OCI-LY1 (cell line): Measurements from ENCODE around the gene DBH.
A peak's percentile ranks its signal among the peaks of the same experiment; 100 is the strongest.

Source experiments
- H2AFZ ChIP-seq: fragments of 200-600 bp; sonication (generic), shearing (Covaris generic); 2 replicates; pipeline ENCODE4 v1.6.0; 2014; ENCODE audit warnings: antibody characterized with exemption, mild to moderate bottlenecking, low read length
- H3F3A ChIP-seq: fragments of 200-600 bp; sonication (generic), shearing (Covaris generic); 2 replicates; pipeline ENCODE4 v1.6.0; 2014; ENCODE audit warnings: mild to moderate bottlenecking, antibody characterized with exemption, low read length, moderate library complexity; ENCODE audit not compliant: insufficient read depth
- H3K27ac ChIP-seq: fragments of 200-600 bp; sonication (generic); 2 replicates; pipeline ENCODE4 v1.5.1; 2014; ENCODE audit warnings: low read length, mixed run types, mild to moderate bottlenecking, low read depth; ENCODE audit not compliant: poor library complexity, severe bottlenecking
- H3K27me3 ChIP-seq: fragments of 200-600 bp; sonication (generic); 2 replicates; pipeline ENCODE4 v1.6.0; 2014; ENCODE audit warnings: antibody characterized with exemption, mild to moderate bottlenecking, low read length, moderate library complexity; ENCODE audit not compliant: insufficient read depth
- H3K36me3 ChIP-seq: fragments of 200-600 bp; sonication (generic); 2 replicates; pipeline ENCODE4 v1.6.1; 2014; ENCODE audit warnings: mild to moderate bottlenecking, antibody characterized with exemption, low read length, moderate library complexity, mixed read lengths; ENCODE audit not compliant: insufficient read depth
- H3K4me1 ChIP-seq: fragments of 200-600 bp; sonication (generic); 2 replicates; pipeline ENCODE4 v1.5.1; 2014; ENCODE audit warnings: mild to moderate bottlenecking, low read length, moderate library complexity; ENCODE audit not compliant: insufficient read depth, severe bottlenecking
- H3K4me2 ChIP-seq: fragments of 200-600 bp; sonication (generic), shearing (Covaris generic); 2 replicates; pipeline ENCODE4 v1.6.1; 2014; ENCODE audit warnings: low read length
- H3K4me3 ChIP-seq: fragments of 200-600 bp; sonication (generic); 2 replicates; pipeline ENCODE4 v1.5.1; 2014; ENCODE audit warnings: low read length, low read depth, mild to moderate bottlenecking, mixed read lengths; ENCODE audit not compliant: poor library complexity, severe bottlenecking
- H3K79me2 ChIP-seq: fragments of 200-600 bp; shearing (Covaris generic); 2 replicates; pipeline ENCODE4 v1.6.1; 2016; ENCODE audit warnings: mixed run types, low read length, mixed read lengths; ENCODE audit not compliant: insufficient read depth
- H3K9ac ChIP-seq: fragments of 200-600 bp; sonication (generic), shearing (Covaris generic); 2 replicates; pipeline ENCODE4 v1.6.1; 2014; ENCODE audit warnings: mild to moderate bottlenecking, low read length, mixed read lengths
- H3K9me2 ChIP-seq: fragments of 200-600 bp; sonication (generic), shearing (Covaris generic); 2 replicates; pipeline ENCODE4 v1.6.1; 2014; ENCODE audit warnings: low read depth, mild to moderate bottlenecking, low read length, mixed read lengths
- H3K9me3 ChIP-seq: fragments of 200-600 bp; shearing (Covaris generic); 2 replicates; pipeline ENCODE4 v1.6.1; 2014; ENCODE audit warnings: low read length, mixed read lengths
- H4K20me1 ChIP-seq: fragments of 200-600 bp; sonication (generic), shearing (Covaris generic); 2 replicates; pipeline ENCODE4 v1.6.0; 2016; ENCODE audit warnings: mild to moderate bottlenecking, low read length; ENCODE audit not compliant: insufficient read depth
- CTCF ChIP-seq: fragments of 200-600 bp; sonication (generic), shearing (Covaris generic); IDR thresholded peaks from 2 replicates; pipeline ENCODE4 v1.5.1; 2017; ENCODE audit warnings: mild to moderate bottlenecking, antibody characterized with exemption, low read length, moderate library complexity, mixed read lengths
- EZH2 ChIP-seq: fragments of 200-600 bp; sonication (generic), shearing (Covaris generic); IDR thresholded peaks from 2 replicates; pipeline ENCODE4 v1.8.0; 2017; ENCODE audit warnings: borderline replicate concordance, mixed run types, mild to moderate bottlenecking, antibody characterized with exemption, low read length, moderate library complexity, mixed read lengths

Gene DBH

DNA sequence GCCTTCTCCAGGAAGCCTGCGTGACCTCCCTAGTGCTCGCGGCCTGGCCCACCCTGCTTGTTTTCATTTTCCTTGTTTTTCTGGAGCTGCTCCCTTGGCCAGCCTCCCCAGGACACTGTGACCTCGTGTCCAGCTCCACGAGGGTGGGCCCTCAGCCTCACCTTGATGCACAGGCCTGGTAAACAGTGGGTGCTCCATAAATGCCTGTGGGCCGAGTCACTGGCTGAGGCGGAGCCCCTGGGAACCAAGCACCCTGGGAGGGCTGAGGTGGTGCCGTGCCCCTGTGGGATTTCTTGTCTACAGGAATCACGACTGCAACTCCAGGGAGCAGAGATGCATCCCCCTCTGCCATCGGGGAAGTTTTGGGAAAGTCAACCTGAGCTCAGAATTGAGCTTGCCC lies 44.2 kb upstream of the DBH start:
- TF ChIP-seq CTCF (no peak), EZH2 (no peak)

GRCh38 chr9:133592731-133593409 lies 43.3 kb upstream of the DBH start:
- H3K4me1 ChIP-seq = no peaks in the 10 kb centered on the region
- no peak overlapping the region for H3K9ac ChIP-seq
- no peak overlapping the region for H3K4me3 ChIP-seq
- peaks cover 9% of the 10 kb centered on the region for H3K9me3 ChIP-seq
- H2AFZ ChIP-seq = no peak overlapping the region
- TF ChIP-seq CTCF (peak; percentile 42; the same call in 1 of the 2 replicates), EZH2 (no peak)
- no peaks in the 10 kb centered on the region for H4K20me1 ChIP-seq
- no peak overlapping the region for H3K27ac ChIP-seq
- no peaks in the 10 kb centered on the region; the same call in 1 of the 2 replicates for H3K27me3 ChIP-seq
- H3K36me3 ChIP-seq = no peaks in the 10 kb centered on the region
- H3F3A ChIP-seq = no peaks in the 10 kb centered on the region
- H3K4me2 ChIP-seq = no peak overlapping the region
- H3K79me2 ChIP-seq = no peaks in the 10 kb centered on the region
- H3K9me2 ChIP-seq = no peaks in the 10 kb centered on the region

More for the DNA sequence above, 44.2 kb upstream of the DBH start:
- Histone ChIP-seq H3K79me2 (no peaks in the 10 kb centered on the region), H3K27ac (no peak overlapping the region), H3F3A (no peaks in the 10 kb centered on the region), H3K4me2 (no peak overlapping the region), H3K9me2 (no peaks in the 10 kb centered on the region), H3K27me3 (no peaks in the 10 kb centered on the region; the same call in 1 of the 2 replicates), H3K9ac (no peak overlapping the region), H3K4me1 (no peaks in the 10 kb centered on the region), H3K36me3 (no peaks in the 10 kb centered on the region), H3K9me3 (peaks cover under 1% of the 10 kb centered on the region; the same call in 1 of the 2 replicates), H4K20me1 (no peaks in the 10 kb centered on the region), H2AFZ (no peak overlapping the region), H3K4me3 (no peak overlapping the region)

- Histone ChIP-seq H3K4me3 (no peak overlapping the region), H4K20me1 (no peaks in the 10 kb centered on the region), H3K36me3 (no peaks in the 10 kb centered on the region), H3K27me3 (no peaks in the 10 kb centered on the region; the same call in 1 of the 2 replicates), H2AFZ (no peak overlapping the region), H3K79me2 (no peaks in the 10 kb centered on the region), H3K9me3 (peaks cover 11% of the 10 kb centered on the region), H3K4me1 (no peaks in the 10 kb centered on the region), H3K9me2 (no peaks in the 10 kb centered on the region), H3K9ac (no peak overlapping the region), H3K27ac (no peak overlapping the region), H3F3A (no peaks in the 10 kb centered on the region), H3K4me2 (no peak overlapping the region)
- TF ChIP-seq CTCF (no peak), EZH2 (no peak)
These were observed 42.4 kb upstream of the DBH start for GRCh38 chr9:133593587-133594253.
